D341Med (cell line): ENCODE data around the gene GRIP1.

Source experiments
- DNase-seq: peaks from one replicate; pipeline ENCODE4 v3.0.0; 2012; ENCODE audit warnings: low spot score

GRIP1 gene

DNA sequence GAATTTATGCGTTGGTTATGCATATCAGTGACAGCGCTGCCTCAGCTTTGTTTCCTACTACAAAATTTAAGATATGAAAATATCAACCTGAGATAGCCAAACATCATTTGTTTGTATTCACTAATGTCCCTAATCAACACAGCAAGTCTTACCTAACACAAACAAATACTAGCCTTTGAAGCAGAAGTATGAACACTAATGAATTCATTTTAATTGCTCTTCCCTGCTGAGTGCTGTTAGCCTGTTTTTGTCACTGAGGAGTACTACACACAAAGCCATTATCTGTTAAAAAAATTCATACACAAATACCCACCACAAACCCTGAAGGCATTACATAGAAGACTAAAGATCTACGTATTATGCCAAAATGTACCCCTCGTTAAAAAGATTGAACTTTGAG lies 225.8 kb downstream of the GRIP1 start:
- no peak for DNase-seq

DNA sequence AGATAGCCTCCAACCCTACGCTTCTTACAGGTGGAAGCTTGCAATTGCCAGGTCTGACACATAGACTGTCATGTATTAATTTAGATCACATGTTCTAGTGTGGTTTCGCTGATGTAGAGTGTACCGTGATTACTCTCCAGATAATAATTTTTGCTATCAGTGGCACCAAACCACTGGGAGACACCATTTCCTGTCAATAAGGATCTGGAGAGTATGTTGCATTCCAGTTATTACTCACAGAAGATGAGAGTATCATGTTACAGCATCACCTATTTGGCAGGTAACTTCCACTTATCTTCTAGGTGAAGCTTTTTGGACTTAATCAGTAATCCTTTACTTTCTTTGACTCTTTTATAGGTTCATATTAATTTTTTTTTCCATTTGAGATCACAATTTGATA lies 229.3 kb downstream of the GRIP1 start:
- DNase-seq = no peak

DNA sequence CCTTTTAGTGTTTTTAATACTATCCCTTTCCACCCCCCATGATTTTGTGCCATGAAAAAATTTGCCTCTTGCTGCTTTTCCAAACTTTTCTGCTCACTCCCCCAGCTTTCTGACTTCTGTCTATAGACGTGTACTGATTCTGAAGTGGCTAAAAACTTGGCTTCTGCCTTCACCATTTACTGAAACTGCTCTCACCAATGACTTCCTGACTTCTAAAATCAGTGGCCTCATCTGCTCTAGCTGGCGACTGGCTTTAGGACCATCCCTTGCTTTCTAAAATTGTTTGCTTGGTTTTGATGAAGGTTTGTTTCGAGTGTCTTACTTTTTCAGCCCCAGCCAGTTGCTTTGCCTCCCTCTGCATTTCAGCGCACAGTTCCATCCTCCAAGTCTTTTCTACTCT lies 231.2 kb downstream of the GRIP1 start:
- DNase-seq = no peak

DNA sequence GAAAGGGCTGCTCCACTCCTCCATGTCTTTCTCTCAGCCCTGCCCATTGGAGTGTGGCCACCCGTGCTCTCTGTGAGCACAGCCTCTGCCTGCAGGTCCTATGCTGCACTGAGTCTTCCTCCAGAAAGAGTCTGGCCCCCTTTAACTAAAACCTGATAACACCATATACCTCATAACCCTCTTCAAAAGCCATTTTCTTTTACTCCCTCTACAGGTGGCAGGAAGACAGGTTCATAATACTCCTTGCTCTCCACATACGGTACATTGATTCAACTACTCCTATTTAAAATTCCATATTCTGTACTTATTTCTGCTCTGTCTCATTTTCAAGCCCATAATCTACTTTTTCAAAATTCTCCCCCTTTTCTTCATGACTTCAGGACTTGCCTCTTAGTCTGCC lies 232.6 kb downstream of the GRIP1 start:
- no peak for DNase-seq

DNA sequence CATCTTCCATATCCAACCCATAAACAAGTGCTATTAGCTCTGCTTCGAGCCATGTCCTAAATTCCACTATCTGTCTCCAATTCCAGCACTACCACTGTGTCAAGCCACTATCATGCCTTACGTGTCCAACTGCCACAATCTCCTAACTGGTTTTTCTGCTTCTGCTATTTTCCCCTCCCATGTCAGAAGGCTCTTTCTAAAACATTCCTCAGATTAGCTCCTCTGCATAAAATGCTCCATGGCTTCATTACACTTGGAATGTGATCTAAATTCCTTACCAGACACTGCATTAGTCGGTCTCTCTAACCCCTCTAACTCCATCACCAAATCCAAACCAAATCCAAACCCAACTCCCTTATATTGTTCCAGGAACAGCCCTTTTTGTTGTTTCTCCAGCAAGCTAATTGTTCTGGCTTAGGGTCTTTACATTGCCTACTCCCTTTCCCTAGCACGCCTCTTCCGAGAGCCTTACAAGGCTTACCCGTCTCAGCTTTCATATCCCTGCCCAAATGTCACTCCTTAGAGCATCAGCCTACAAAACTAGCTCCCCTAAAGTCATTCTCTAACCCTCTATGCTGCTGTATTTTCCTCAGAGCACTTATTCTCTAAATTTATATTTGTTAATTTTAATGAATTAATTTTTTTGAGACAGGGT lies 236.8 kb downstream of the GRIP1 start:
- no peak for DNase-seq

DNA sequence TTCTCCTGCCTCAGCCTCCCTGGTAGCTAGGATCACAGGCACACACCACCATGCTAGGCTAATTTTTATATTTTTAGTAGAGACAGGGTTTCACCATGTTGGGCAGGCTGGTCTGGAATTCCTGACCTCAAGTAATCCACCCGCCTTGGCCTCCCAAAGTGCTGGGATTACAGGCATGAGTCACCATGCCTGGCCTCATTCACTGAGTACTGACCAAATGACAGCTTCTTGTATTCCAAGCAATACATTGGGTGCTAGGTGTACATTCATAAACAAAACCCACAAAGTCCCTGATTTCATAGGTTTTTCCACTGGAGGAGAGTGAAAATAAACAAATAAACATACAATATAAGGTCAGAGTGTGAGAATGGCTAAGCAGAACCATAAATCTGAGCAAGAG lies 240.3 kb downstream of the GRIP1 start:
- DNase-seq = no peak

DNA sequence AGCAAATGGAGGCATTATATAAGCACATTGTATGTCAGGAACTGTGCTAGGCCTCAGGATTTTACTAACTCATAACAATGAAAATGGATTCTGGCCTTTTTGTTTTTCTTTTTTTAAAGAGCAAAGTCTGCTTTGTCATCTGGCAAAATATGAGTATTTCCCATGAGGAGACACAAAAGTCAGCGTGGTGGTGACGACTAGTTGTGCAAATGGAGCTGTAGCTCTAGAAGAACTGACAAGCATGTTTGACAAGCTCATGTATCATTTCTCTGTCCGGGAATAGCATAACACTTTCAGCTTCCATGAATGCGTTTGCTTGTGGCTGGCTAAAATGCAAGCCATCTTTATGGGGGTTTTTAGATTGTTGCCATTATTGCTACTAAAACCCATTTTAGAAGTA lies 248.8 kb downstream of the GRIP1 start:
- DNase-seq = no peak

DNA sequence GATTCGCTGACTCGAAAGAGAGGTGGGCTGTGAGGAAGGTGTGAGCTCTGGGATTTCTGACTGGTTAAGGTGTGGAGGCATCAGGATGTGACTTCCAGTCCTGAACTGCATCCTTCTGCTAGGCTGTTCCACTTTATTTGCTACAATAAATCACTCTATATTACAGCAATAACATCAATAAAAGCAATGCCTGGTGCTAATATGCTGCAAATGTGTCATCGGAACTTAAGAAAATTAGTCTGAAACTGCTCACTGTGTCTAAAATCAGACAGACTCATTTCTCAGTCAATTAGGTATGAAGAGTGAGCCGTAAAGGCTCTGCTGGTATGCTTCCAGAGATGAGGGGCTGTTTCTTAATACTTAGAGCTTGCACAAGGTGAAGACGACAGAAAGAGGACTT lies 250.0 kb downstream of the GRIP1 start:
- DNase-seq = no peak

DNA sequence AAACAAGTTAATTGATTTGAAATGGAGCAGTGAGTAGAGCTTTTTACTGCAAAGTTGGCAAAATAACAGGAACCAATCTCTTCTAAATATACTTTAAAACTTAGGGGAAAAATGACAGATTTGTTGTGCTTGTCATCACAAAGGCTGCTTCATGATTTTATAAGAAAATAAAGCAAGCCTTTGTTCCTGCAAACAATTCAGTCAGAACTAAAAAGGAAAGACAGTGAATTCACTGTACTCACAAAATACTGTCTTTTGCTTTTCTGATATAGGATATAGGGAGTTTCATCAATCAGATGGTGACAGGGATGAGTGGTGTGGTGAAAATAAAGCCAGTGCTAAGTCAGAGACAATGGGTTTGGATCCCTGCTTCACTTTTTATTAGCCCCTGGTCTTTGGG lies 250.6 kb downstream of the GRIP1 start:
- no peak for DNase-seq

DNA sequence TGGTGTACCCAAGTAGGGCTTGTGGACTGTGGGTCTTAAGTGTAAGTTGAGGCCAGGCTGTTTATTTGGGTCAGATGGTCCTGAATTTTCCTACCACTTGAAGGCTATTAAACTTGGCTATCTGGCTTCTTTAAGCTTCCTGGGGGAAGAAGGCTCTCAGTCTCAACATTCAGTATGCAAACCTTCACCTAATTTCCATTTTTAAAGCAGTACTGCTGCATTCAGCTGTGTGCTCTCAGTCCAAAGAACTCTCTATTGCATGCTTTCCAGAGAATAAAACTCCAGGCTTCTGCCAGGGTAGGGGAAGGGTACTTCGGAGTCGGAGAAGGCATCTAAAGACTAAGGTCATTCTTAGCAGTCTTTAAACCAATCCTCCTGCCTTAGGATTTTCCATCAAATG lies 252.2 kb downstream of the GRIP1 start:
- DNase-seq = no peak

DNA sequence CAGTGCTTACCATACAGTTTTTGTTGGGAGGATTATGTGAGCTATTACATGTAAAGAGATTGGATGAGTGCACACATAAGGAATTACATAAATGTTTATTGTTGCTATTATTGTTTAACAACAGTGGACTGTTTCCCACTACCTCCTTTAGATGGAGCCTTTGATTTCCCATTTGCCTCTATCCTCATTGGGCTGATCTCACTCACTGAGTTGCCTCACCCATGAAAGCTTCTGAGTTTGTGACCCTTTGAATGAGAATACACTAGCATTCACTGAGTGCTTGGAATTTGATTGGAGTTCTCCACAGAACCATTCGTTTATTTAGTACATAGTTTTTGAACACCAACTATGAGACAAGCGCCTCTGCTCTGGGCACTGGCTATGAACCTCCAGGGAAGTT lies 255.6 kb downstream of the GRIP1 start:
- no peak for DNase-seq

DNA sequence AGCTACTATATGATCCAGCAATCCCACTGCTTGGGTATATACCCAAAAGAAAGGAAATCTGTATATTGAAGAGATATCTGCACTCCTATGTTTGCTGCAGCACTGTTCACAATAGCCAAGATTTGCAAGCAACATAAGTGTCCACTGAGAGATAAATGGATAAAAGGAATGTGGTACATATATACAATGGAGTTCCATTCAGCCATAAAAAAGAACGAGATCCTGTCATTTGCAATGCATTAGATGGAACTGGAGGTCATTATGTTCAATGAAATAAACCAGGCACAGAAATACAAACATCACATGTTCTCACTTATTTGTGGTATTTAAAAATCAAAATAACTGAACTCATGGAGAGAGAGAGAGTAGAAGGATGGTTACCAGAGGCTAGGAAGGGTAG lies 260.0 kb downstream of the GRIP1 start:
- DNase-seq = no peak

DNA sequence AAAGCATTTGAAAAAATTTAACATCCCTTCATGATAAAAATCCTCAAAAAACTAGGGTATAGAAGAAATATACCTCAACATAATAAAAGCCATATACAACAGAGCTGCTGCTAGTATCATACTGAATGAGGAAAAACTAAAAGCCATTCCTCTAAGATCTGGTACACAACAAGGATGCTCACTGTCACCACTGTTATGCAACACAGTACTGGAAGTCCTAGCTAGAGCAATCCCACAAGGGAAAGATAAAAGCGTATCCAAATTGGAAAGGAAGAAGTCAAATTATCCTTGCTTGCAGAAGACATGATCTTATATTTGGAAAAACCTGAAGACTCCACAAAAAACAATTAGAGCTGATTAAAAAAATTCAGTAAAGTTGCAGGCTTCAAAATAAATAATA lies 261.7 kb downstream of the GRIP1 start:
- DNase-seq = no peak

DNA sequence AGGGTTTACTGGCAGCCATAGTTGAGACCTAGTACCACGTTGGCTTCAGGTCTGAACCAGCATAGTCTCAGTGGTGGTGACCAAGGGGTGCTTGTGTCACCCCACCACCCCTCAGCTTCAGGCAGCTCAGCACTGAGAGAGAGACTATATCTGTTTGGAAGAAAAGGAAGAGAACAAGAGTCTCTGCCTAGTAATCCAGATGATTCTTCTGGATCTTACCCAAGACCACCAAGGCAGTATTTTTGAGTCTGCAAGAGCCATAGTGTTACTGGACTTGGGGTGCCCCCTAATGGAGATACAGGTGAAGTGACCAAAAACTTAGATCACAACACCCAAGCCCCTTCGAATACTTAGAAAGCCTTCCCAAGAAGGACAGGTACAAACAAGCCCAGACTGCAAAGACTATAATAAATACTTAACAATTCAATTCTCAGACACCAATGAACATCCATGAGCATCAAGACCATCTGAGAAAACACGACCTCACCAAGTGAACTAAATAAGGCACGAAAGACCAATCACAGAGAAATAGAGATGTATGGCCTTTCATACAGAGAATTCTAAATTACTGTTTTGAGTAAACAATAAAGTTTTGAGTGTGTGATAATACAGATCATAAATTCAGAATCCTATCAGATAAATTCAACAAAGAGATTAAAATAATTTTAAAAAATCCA lies 269.5 kb downstream of the GRIP1 start:
- DNase-seq = no peak

DNA sequence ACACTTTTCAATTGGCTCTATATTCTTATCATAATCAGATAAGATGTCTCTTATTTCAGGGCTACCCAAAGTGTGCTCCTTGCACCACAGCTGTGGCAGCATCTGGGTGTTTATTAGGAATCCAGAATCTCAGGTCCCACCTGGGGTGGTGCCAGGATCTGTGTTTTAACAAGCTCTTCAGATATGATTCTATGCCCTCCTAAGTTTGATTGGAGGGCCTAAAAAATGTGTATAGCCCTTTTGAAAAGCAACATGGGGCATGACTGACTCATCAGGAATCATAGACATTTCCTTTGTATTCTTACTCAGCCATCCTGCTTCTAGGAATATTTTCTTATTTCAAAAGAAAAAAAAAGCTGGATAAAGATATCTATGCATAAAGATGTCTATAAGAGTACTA lies 273.5 kb downstream of the GRIP1 start:
- DNase-seq = no peak

DNA sequence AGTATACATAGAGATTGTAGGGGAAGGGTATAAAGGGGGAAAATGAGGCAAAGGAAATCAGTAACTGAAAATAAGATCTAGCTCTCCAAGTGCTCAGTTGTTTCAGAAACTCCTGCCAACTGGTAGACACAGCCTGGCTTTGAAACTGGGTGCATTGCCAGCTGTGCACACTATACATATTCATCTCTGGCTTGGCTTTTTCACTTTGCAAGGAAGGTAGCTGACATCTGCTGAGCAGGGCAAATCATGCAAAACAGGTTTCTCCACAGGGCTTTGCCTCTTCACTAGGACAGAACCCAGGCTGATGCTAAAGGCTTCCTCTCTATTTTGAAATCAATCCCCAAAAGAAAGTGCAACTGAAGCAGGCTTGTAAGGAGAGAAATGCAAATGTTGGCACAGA lies 275.1 kb downstream of the GRIP1 start:
- no peak for DNase-seq

DNA sequence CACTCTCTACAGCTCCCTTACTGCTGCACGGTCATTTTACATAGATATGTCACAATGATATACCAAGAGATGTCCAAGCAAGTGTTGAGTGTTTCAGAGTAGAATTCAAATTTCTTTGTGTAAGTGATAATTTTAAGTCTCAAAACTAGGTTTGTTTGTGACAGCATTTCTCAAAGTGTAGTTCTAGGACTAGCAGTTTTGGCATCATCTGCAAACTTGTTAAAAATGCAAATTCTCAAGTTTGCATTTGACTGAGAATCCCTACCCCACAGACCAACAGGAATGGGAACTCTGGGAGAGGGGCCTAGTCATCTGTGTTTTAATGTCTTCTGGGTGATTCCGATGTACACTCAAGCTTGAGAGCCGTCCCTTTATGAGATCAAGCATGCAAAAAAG lies 279.0 kb downstream of the GRIP1 start:
- no peak for DNase-seq

DNA sequence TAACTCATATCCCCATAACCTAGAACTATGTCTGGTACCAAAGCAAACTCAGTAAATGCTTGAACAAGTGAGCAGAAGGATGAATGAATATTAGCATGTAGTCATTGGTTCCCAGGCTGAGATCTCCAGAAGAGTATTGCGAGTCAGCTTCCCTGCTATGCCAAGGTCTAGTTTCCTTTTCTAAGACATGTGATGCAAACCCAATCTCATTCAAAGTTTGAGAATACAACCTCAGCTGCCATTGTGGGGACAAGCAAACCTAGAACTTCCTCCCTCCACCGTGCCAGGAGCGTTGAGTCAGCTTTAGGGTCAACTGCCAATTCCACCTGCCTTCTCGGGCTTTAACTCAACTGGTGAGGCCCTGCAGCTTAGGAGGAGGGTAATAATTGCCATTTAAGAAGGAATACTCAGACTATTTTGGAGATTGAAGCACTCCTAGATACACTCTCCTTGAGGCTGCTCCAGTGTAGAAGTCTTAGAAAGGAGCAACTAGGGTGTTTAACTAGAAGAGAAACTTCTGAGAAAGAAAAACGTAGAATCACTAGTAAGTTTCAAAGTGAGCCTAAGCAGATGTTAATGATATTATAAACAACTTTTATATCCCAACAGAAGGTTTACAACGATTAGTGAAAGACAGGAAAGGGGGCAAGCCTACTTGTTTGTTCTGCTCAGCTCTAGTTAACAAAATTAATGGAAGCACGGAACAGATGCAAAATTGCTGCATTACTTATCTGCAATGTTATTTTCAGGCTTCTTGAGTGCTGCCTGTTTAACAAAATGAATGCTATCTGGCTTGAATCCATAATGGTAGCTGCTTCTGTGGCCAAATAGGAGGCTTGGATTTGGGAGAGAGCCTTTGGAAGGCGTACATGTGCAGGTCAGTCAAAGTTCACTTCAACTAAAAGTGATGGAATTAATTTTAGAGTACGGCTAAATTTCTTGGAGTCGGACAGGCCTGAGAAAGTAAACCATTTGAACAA lies 279.7 kb downstream of the GRIP1 start:
- DNase-seq = no peak

DNA sequence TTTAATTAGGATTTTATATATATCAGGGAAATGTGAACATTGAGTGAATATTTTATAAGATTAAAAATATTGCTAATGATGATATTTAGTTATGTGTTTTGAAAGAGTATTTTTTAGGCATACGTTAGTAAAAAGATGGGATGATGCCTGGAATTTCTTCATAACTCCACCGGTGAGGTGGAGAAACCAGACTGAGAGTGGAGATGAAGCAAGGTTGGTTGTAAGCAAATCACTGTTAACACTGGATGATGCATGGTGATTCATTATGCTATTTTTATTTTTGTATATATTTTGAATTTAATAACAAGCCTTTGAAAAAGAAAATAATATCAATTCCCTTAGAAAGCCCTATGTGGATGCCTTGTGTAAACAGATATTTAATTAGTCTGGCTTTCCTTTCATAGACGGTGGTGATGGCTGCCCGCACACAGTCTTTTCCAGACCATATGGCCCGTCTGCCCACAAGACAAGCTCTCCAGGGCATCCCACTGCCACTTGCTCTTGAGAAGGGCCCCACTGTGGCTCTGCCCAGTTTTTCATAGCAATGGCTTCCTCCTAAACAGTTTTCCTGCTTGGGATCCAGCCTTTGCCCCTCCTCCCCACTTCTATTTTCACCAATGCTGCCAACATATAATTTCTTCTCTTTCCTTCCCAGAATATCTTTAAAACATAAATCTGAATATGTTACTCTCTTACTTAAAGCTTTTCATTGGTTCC lies 281.1 kb downstream of the GRIP1 start:
- DNase-seq = no peak

DNA sequence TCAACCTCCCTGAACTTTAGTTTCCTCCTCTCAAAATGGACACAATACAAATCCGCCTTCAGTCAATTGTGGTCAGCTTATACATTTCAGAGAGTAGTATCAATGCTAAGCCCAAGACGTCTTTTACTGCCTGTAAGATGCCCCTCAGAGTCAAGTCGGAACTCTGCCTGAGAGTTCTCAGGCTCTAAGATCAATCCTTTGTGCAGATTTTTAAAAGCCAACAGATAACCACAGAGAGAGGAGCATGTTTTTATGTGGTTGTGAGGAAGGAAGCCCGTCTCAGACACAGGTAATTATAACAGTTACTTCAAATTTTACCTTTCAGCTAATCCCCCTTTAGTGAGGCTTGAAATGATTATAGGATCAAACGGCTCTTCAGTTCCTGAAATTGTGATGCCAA lies 285.0 kb downstream of the GRIP1 start:
- DNase-seq = no peak

DNA sequence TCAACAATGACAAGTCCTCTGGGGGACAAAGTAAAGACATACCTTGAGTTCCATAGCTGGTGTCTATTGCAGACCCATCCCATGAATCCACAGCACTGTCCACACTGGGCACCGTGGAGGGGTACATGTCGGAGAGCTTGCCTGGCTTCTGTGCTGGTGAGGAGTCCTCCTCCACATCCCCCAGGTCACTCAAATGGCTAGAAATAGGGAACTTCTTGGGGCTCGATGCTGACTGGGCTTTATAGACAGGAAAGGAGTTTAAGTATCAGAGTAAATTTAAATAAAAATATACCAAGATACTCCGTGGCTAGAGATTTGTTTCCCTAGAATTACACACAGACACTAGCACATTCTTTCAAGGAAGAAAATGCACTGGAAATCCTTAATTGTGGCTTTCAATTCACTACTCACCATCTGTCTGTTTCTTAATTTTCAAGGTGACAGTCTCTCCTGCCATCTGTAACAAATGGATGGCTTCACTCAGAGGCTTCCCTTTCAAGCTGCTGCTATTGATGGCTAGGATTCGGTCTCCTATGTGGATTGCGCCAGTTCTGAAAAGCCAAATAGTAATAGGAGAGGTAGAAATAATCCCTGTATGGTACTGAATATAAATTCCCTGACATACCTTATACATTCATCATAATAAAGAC lies 286.5 kb downstream of the GRIP1 start:
- DNase-seq = no peak

DNA sequence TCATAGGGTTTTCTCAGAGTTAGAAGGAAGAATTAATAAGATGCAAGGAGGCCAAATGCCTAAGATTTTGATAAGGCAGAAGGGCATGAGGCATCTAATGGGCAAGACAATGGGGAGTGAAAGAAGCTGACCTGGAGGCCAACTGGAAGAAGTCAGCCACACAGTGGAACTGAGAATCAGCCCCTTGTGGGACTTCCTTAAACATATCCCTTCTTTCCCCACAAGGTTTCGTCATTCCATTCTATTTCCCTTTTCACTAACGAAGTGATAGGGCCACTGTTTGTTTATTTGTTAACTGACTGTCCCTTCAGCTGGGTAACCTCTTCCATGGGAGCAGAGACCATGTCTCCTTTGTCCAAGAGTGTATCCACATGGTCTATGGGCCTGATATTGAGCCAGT lies 290.4 kb downstream of the GRIP1 start:
- DNase-seq = no peak
